ENCODE measurements around the gene AMPD2. TPM values are rescaled to one million over a fixed set of nuclear protein-coding genes. Genes with fewer than 3 reads are reported as not detected.

AMPD2 gene
- polyA plus RNA-seq, 1 donor (not counting 4 experiments of a cell fraction or from before 2014, with no cell fraction given): 17.6 TPM

GRCh38 chr1:109611308-109611990 lies 8.2 kb upstream of the AMPD2 start:
- no peak overlapping the region for H3K4me2 ChIP-seq (ENCODE audit: control insufficient read depth, extremely low read depth, insufficient read depth, low read depth, low read length)
- FAIRE-seq: no peak
- H3K9me3 ChIP-seq (ENCODE audit: control insufficient read depth, low read depth, low read length): no peaks in the 10 kb centered on the region
- dilution Hi-C loops (cut with MboI; ENCODE audit: extremely low pct_ligation_motif_present, low sequenced_read_pairs): no loop called here
- no peak for TF ChIP-seq EZH2 (IDR thresholded peaks at IDR 0.05; ENCODE audit: low read length)
- TF ChIP-seq CTCF (optimal IDR thresholded peaks at IDR 0.05 in 1 of 3, IDR thresholded peaks at IDR 0.05 in 1 of 3, conservative IDR thresholded peaks at IDR 0.05 in 1 of 3; ENCODE audit: extremely low read depth in 1 of 3, insufficient read depth in 2 of 3, low read length in 3 of 3): no peak
- H3K4me3 ChIP-seq (ENCODE audit: control insufficient read depth in 2 of 3, extremely low read depth in 1 of 3, insufficient read depth in 2 of 3, low read depth in 1 of 3, low read length in 3 of 3): no peak overlapping the region
- H3K27me3 ChIP-seq (ENCODE audit: control insufficient read depth, extremely low read depth, insufficient read depth, low read length): no peaks in the 10 kb centered on the region
- no peaks in the 10 kb centered on the region for H3K79me2 ChIP-seq (ENCODE audit: control insufficient read depth, insufficient read depth, low read length)
- no peaks in the 10 kb centered on the region for H3K36me3 ChIP-seq (ENCODE audit: control insufficient read depth in 2 of 2, extremely low read depth in 1 of 2, insufficient read depth in 2 of 2, low read length in 2 of 2)
- no peaks in the 10 kb centered on the region for H4K20me1 ChIP-seq (ENCODE audit: control insufficient read depth, extremely low read depth, insufficient read depth, low read length)
- H3K4me1 ChIP-seq (ENCODE audit: control insufficient read depth, extremely low read depth, insufficient read depth, low read length): peaks cover 9% of the 10 kb centered on the region
- no peak overlapping the region for H2AFZ ChIP-seq (ENCODE audit: control insufficient read depth, low read length)
- no peak for DNase-seq (ENCODE audit: low read depth, low spot score)
- H3K9me1 ChIP-seq (ENCODE audit: control insufficient read depth, extremely low read depth, insufficient read depth, low read length): no peaks in the 10 kb centered on the region
- H3K27ac ChIP-seq (ENCODE audit: control insufficient read depth, insufficient read depth, low read length): no peak overlapping the region
- no peak overlapping the region for H3K9ac ChIP-seq (ENCODE audit: control insufficient read depth, extremely low read depth, insufficient read depth, low read length)

DNA sequence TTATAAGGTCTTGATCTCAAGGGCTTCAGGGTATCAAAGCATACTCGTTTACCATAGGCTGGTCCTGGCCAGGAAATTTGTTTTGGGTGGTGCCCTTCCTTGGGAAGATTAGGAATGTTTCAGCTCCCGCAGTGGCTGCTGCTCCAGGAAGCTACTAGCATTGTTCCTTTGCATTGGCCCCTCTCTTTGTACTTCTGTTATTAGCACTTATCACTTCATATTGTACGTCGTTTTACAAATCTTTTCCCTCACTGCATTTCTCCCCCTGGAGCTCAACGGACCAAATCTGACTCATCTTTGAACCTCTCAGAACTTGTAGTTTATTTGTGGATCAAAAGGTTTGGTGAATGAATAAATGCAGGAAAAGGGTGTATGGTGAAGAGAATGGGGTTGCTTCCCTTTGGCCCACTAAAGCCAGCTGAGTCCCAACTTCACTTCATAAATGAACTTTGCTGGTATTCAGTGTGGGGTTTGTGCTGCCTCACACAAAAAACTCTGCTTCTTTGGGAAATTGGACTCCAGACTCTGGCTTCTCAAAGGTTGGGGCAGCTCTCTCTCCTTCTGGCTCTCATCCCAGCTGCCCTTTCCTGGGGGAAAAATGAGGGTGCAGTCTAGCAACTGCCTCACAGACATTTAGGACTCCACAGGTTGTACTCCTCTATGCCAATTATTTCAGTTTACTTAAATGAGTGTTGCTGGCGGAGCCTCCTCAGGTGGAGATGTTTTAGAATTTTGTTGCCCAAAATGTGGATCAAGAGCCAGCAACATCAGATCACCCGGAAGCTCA lies 6.1 kb upstream of the AMPD2 start:
- no peak overlapping the region for H3K4me2 ChIP-seq (ENCODE audit: control insufficient read depth, extremely low read depth, insufficient read depth, low read depth, low read length)
- no peak for DNase-seq (ENCODE audit: low read depth, low spot score)

More for the DNA sequence above, 6.1 kb upstream of the AMPD2 start:
- no peak for FAIRE-seq
- no peaks in the 10 kb centered on the region for H3K27me3 ChIP-seq (ENCODE audit: control insufficient read depth, extremely low read depth, insufficient read depth, low read length)
- H3K36me3 ChIP-seq (ENCODE audit: control insufficient read depth in 2 of 2, extremely low read depth in 1 of 2, insufficient read depth in 2 of 2, low read length in 2 of 2): no peaks in the 10 kb centered on the region
- H3K9me1 ChIP-seq (ENCODE audit: control insufficient read depth, extremely low read depth, insufficient read depth, low read length): no peaks in the 10 kb centered on the region
- no peaks in the 10 kb centered on the region for H4K20me1 ChIP-seq (ENCODE audit: control insufficient read depth, extremely low read depth, insufficient read depth, low read length)
- no peak overlapping the region for H3K27ac ChIP-seq (ENCODE audit: control insufficient read depth, insufficient read depth, low read length)
- no peaks in the 10 kb centered on the region for H3K79me2 ChIP-seq (ENCODE audit: control insufficient read depth, insufficient read depth, low read length)
- dilution Hi-C loops (cut with MboI; ENCODE audit: extremely low pct_ligation_motif_present, low sequenced_read_pairs): no loop called here
- no peak overlapping the region for H3K9ac ChIP-seq (ENCODE audit: control insufficient read depth, extremely low read depth, insufficient read depth, low read length)
- H2AFZ ChIP-seq (ENCODE audit: control insufficient read depth, low read length): no peak overlapping the region
- TF ChIP-seq CTCF (optimal IDR thresholded peaks at IDR 0.05 in 1 of 3, IDR thresholded peaks at IDR 0.05 in 1 of 3, conservative IDR thresholded peaks at IDR 0.05 in 1 of 3; ENCODE audit: extremely low read depth in 1 of 3, insufficient read depth in 2 of 3, low read length in 3 of 3) (no peak), EZH2 (IDR thresholded peaks at IDR 0.05; ENCODE audit: low read length) (no peak)
- H3K4me3 ChIP-seq (ENCODE audit: control insufficient read depth in 2 of 3, extremely low read depth in 1 of 3, insufficient read depth in 2 of 3, low read depth in 1 of 3, low read length in 3 of 3): no peak overlapping the region
- peaks cover 13% of the 10 kb centered on the region for H3K4me1 ChIP-seq (ENCODE audit: control insufficient read depth, extremely low read depth, insufficient read depth, low read length)
- no peaks in the 10 kb centered on the region for H3K9me3 ChIP-seq (ENCODE audit: control insufficient read depth, low read depth, low read length)
